ENCODE results near the gene LCP1. TPM values are rescaled to one million over a fixed set of nuclear protein-coding genes. Genes with fewer than 3 reads are reported as not detected.

The LCP1 gene
- total RNA-seq, 1 donor from 2014 or later, result not detected

DNA sequence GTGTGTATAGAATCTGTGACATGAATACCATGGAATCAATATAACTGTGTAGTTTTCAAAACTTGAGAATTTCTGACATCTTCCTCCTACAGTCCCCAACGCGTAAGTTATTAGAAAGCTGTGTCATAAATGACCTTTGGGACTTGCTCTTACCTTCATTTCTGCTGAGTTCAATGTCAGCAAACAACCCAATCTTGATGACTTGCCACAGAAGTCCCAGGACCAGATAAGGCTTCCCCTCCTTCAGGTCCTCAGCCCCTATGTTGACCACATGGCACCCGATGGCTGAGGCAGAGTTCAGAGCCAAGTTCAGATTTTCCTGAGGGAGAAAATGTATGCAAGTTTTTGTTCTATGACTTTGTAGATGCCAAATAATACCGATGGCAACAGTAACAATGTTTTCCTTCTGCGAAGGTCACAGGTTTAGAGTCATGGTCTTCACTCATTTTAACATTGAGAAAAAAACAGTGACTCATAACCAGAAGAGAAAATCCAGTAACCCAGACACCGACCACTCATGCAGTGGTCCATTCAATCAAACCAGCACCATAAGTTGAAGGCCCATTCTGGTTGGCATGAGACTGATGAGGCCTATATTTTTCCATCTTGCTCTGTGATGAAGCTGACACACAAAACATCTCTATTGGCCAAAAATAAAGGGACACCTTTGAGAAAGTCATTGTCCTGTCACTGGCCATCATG, 29.2 kb downstream of the LCP1 start:
- TF ChIP-seq, protein P1, sequence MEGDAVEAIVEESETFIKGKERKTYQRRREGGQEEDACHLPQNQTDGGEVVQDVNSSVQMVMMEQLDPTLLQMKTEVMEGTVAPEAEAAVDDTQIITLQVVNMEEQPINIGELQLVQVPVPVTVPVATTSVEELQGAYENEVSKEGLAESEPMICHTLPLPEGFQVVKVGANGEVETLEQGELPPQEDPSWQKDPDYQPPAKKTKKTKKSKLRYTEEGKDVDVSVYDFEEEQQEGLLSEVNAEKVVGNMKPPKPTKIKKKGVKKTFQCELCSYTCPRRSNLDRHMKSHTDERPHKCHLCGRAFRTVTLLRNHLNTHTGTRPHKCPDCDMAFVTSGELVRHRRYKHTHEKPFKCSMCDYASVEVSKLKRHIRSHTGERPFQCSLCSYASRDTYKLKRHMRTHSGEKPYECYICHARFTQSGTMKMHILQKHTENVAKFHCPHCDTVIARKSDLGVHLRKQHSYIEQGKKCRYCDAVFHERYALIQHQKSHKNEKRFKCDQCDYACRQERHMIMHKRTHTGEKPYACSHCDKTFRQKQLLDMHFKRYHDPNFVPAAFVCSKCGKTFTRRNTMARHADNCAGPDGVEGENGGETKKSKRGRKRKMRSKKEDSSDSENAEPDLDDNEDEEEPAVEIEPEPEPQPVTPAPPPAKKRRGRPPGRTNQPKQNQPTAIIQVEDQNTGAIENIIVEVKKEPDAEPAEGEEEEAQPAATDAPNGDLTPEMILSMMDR (IDR thresholded peaks at IDR 0.05), result no peak
- H3K27me3 Mint-ChIP-seq (ENCODE audit: unreplicated experiment), result peaks cover 26% of the 10 kb centered on the region
- no peak for DNase-seq (ENCODE audit: extremely low spot score, unreplicated experiment)
- H3K27ac Mint-ChIP-seq (ENCODE audit: unreplicated experiment), result no peak overlapping the region
- H3K4me3 Mint-ChIP-seq (ENCODE audit: unreplicated experiment), result no peak overlapping the region
- H3K36me3 Mint-ChIP-seq (ENCODE audit: unreplicated experiment), result no peaks in the 10 kb centered on the region
- no peaks in the 10 kb centered on the region for H3K9me3 Mint-ChIP-seq (ENCODE audit: unreplicated experiment)
- no peaks in the 10 kb centered on the region for H3K4me1 Mint-ChIP-seq (ENCODE audit: unreplicated experiment)

DNA sequence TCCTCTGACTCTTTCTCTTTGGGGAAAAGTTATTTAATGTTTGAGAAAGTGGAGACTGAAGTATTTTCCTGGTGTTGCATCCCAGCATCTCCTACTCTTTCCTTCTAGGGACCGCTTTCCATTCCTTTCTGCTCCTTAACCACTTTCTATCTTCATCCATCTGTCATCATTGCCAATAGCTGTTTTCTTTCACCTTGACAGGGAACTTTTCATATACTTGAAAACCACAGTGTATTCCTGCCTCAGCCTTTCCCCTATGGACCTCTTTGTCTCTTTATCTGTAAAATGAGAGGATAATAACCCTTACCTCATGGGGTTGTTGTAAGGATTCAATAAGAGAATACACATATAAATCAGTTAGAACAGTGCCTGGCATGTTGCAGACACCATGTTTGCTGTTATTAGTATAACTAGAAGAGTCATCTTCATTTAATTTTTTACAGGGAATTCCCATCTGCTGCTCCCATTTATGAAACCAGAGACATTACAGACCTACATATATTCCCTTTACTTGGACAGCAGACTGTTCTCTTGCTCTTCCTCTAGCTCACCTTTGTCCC, 31.8 kb downstream of the LCP1 start:
- TF ChIP-seq, protein P1 (IDR thresholded peaks at IDR 0.05), result no peak
- Mint-ChIP-seq H3K27me3 (ENCODE audit: unreplicated experiment) (peaks cover 38% of the 10 kb centered on the region), H3K4me3 (ENCODE audit: unreplicated experiment) (no peak overlapping the region), H3K9me3 (ENCODE audit: unreplicated experiment) (no peaks in the 10 kb centered on the region), H3K36me3 (ENCODE audit: unreplicated experiment) (no peaks in the 10 kb centered on the region), H3K4me1 (ENCODE audit: unreplicated experiment) (no peaks in the 10 kb centered on the region), H3K27ac (ENCODE audit: unreplicated experiment) (no peak overlapping the region)
- DNase-seq (ENCODE audit: extremely low spot score, unreplicated experiment), result no peak

DNA sequence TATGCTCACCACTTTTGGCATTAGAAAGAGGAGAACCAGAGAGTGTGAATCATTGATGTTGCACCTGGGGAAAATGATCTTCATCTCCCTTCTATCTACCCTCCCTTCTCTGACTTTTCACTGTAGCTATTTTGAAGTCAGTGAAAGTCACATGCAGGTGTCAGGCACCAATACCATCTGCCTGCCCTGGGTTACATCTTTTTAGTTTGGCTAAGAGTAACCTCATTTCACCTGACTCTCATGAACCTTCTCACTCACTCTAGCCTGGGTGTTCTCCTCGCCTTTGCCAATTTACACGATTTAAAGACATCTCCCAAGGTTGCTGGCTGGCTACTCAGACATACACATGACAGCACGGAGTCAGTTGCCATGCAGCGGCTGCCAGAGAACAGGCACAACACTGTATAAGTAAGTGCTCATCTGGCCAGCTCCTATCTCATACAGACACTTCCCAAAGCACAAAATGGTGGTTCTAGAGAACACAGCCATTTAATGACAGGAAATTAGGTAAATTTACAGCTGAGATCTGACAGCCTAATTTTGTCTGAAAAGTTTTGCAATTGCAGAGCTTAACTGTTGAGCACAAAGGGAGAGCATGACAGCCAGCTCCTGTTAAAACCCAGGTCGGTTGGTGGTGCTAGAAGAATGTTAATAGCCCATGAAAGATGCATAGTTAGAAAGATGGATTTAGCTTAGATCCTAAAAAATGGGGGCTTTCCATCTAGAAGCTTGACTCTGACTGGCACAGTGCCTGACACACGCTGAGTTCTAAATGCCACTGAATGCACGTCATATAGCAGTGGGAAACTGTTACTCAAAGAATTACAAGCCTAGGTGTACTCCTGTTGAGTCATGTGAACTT, 32.5 kb downstream of the LCP1 start:
- Mint-ChIP-seq H3K4me3 (ENCODE audit: unreplicated experiment) (no peak overlapping the region), H3K36me3 (ENCODE audit: unreplicated experiment) (no peaks in the 10 kb centered on the region), H3K27ac (ENCODE audit: unreplicated experiment) (no peak overlapping the region), H3K4me1 (ENCODE audit: unreplicated experiment) (no peaks in the 10 kb centered on the region), H3K27me3 (ENCODE audit: unreplicated experiment) (peaks cover 38% of the 10 kb centered on the region), H3K9me3 (ENCODE audit: unreplicated experiment) (no peaks in the 10 kb centered on the region)
- DNase-seq (ENCODE audit: extremely low spot score, unreplicated experiment), result no peak
- TF ChIP-seq, protein P1 (IDR thresholded peaks at IDR 0.05), result no peak

DNA sequence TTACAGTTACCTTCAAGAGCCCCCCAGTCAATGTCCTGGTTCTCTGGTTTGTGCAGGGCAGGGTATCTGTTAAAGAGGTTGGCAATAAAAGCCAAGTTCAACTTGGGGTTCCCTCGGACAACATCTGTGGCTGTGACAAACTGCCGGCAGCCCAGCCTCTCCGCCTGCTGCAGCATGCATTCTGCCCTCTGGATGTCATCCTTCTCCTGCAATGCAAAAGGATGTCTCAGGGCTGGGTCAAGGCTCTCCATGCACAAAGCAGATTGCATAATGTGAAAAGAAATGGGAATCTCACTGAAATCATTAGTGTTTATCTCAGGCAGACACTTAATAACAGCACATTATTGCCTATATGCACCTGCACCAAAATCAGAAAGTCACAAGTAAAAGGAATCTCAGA, 35.1 kb downstream of the LCP1 start:
- H3K36me3 Mint-ChIP-seq (ENCODE audit: unreplicated experiment), result no peaks in the 10 kb centered on the region
- no peak overlapping the region for H3K27ac Mint-ChIP-seq (ENCODE audit: unreplicated experiment)
- TF ChIP-seq, protein P1 (IDR thresholded peaks at IDR 0.05), result peak; percentile 44
- no peak overlapping the region for H3K4me3 Mint-ChIP-seq (ENCODE audit: unreplicated experiment)
- H3K9me3 Mint-ChIP-seq (ENCODE audit: unreplicated experiment), result no peaks in the 10 kb centered on the region
- H3K4me1 Mint-ChIP-seq (ENCODE audit: unreplicated experiment), result no peaks in the 10 kb centered on the region
- peaks cover 41% of the 10 kb centered on the region for H3K27me3 Mint-ChIP-seq (ENCODE audit: unreplicated experiment)
- no peak for DNase-seq (ENCODE audit: extremely low spot score, unreplicated experiment)

DNA sequence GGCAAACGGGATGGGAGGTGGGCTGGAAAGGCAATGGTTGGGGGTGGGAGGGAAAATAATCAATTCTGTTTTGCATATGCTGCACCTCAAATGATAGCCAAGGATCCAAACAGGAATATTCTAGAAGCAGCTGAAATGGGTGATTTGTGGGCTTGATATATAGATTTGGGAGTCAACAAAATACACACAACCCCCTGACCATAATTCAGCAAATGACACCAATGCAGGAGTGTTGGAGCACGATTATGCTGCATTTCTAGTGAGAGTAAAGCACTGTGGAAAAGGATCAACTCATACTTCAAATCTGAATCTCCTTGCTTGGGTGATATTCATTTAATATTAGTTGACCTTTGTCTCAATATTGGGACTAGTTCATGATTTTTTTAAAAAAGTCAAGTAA, 36.0 kb downstream of the LCP1 start:
- Mint-ChIP-seq H3K27ac (ENCODE audit: unreplicated experiment) (no peak overlapping the region), H3K27me3 (ENCODE audit: unreplicated experiment) (peaks cover 40% of the 10 kb centered on the region), H3K36me3 (ENCODE audit: unreplicated experiment) (no peaks in the 10 kb centered on the region), H3K4me1 (ENCODE audit: unreplicated experiment) (no peaks in the 10 kb centered on the region), H3K4me3 (ENCODE audit: unreplicated experiment) (no peak overlapping the region), H3K9me3 (ENCODE audit: unreplicated experiment) (no peaks in the 10 kb centered on the region)
- no peak for DNase-seq (ENCODE audit: extremely low spot score, unreplicated experiment)
- TF ChIP-seq, protein P1 (IDR thresholded peaks at IDR 0.05), result no peak
